CD4-positive, alpha-beta T cell treated with Interferon alpha-2 for 1 hour (primary cell): ENCODE results near the gene WASF2.
"Not testable (repeated sequence)": the region's sequence is repeated elsewhere in the genome, so short reads cannot be mapped to it uniquely, and the experiment has no call there.

ENCODE experiments used
- DNase-seq, 2 donors: peaks; one replicate each; pipeline ENCODE4 v3.0.0-alpha.2; 2020 to 2022

Gene WASF2

DNA sequence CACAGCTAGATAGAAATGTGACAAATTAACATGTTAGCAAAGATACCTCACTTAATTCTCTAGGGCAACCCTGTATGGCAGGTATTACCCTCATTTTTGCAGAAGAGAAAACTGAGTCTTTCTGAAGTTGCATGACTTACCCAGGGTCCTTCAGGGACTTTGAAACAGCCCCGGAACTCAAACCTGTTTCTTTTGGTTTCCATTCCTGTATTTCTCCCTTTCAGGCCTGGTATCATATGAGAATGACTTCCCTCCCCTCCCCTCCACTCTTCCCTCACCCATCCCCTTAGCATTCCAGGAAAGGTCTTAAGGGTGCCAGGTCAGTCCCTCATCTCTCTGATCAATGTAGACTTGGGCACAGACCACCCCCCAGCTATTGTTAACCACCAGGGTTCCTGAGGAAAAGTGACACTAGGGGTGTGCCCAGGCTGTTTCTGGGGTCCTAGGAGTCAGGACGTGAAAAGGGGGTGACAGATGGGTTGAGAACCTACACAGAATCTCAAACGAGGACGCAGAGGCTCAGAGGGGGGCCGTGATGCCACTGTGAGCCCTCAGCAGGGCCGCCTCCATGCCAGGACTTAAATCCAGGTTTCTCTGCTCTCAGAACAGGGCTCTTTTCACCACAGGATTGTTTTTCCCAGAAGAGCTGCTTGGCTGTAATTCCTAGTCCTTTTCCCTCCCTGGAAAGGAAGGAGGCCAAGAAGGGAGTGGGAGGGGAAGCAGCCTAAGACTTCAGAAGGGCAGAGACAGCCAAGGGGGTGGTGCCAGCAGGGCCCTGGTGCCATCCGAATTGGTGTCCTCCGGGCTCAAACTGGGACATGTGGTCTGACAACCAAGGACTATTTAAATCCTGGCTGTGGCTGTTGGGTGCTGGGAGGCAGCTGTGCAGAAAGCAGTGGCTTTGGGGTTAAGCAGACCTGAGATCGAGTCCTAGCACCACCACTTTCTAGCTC is 2.1 kb upstream of the WASF2 start:
- DNase-seq: no peak

DNA sequence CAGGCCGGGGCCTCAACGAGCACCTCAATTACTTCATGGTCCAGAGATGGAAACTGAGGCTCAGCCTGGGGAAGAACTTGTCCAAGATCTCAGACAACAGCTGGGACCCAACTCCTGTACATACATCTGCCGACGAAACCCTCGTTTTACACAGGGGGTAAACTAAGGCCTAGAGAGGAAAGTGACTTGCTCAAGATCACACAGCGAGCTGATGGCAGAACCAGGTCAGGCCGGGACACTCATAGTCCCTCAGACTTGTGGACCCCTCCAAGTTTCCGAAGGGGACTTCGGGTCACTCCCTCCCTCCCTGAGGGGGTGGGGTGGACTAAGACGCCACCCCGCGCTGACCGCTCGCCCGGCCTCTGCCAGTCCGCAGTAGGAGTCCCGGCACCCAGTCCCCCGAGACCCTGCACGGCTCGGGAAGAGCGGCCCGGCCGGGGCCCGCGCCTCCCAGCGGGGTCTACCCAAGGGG is 430 bp downstream of the WASF2 start:
- no peak for DNase-seq

DNA sequence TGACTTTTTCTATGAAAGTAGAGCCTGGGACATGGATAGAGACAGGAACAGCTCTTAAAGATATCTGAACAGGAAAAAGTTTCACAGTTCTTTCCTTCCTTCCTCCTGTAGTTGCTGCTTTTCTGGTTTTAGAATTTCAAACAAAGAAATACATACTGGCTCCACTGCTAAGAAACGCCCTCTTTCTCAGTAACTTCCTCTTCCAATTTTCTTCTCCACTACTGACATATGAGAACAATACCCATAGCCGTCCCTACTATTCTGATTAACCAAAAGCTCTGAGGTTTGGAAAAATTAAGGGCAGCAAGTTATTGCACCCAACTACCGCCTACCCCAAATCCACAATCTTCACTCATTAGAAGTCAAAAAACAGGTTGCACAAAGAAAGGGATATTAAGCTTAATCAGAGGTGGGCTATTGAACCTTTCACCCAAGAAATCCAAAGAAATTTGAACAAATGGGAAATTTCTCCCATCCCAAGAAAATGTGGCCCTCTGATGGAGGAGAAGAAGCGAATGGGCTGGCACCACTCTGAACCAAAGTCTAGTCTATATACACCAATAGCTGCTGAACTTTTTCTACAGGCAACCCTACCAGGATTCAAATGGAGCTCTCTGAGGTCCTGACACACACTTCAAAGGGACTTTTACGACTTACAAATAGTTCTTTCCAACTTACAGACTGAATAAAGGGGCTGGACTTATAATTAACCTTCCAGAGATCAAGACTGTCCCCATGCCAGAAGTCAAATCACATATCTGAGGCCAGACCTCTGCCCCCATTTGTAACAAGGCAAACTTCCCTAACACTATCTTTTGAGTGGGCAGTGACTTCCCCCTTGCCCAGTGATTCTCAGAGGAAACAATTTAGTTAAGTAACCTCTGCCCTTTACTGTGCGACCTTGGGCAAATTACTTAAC is 1.7 kb downstream of the WASF2 start:
- peak in 1 of 2 donors; percentile 34 for DNase-seq

DNA sequence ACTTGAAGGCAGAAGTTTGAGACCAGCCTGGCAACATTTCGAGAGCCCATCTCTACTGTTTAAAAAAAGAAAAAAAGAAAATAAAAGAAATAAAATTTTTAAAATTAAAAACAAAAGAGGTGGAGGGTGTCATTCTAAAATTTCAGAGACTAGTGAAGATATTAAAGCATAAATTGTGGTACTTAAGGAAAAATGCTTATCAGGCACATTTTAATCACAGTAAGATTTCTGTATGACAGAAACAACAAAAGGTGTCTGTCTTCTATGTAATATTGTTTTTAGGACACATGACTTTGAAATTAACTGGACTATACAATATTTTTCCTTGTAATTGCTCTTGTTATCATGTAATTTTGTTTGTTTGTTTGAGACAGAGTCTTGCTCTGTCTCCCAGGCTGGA is 4.6 kb downstream of the WASF2 start:
- DNase-seq: no peak

DNA sequence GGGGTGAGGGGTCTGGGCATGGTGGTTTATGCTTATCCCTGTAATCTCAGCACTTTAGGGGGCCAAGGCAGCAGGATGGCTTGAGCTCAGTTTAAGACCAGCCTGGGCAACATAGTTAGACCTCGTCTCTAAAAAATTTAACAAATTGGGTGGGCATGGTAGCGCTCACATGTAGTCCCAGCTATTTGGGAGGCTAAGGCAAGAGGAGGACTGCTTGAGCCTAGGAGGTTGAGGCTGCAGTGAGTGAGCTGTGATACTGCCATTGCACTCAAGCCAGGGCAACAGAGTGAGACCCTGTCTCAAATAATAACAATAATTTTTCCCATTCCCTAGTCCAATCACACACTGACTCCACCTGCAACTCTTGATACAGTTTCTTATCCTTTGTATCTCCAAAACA is 6.3 kb downstream of the WASF2 start:
- no peak for DNase-seq

DNA sequence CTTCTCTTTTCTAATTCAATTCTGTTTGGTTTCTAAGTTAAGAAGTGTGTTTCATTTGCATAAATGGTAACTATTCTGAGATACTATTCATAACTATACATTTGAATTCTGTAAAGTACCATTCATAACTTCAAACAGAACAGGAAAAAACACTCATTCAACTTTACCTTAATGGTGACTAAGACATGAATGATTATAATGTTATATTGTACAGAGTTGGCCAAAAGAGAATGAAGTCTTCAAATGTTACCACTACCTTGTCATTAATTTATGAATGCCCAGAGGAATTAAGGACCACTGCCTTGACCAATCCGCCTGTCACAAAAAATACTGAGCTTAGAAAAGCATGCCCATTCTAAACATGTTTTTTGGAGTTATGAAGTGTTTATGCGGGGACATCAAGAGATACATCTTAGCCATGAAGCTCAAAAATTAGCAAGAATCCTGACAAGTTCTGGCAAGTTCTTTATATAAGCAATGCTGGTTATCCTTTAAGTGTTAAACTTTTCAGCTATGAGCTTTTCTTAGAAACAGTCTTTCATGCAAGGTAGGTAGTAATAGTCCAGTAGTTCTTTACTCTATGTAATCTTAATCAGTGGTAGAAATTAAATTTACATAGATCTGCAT is 7.9 kb downstream of the WASF2 start:
- no peak for DNase-seq

DNA sequence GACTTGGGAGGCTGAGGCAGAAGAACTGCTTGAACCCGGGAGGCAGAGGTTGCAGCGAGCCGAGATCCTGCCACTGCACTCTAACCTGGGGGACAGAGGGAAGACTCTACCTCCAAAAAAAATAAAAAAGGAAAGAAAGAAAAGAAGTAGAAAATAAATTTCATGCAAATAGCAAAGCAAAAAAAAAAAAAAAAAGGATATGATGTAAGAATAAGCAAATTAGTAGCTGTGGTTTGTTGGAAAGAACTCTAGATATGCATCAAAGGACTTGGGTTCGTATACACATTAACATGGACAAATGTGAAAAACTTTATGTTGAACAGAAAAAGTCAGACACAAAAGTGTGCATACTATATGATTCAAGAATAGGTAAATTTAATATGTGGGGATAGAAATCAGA is 11.9 kb downstream of the WASF2 start:
- no peak for DNase-seq

DNA sequence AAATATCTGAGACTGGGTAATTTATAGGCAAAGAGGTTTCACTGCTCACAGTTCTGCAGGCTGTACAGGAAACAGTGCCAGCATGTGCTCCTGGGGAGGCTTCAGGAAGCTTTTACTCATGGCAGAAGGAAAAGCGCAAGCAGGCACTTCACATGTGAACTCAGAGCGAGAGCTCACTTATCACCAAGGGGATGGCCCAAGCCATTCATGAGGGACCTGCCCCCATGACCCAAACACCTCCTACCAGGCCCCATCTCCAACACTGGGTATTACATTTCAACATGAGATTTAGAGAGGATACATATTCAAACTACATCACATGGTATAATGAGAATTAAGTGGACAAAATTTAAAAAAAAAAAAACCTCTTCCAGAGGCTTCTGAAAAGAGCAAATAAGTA is 13.7 kb downstream of the WASF2 start:
- DNase-seq: no peak

DNA sequence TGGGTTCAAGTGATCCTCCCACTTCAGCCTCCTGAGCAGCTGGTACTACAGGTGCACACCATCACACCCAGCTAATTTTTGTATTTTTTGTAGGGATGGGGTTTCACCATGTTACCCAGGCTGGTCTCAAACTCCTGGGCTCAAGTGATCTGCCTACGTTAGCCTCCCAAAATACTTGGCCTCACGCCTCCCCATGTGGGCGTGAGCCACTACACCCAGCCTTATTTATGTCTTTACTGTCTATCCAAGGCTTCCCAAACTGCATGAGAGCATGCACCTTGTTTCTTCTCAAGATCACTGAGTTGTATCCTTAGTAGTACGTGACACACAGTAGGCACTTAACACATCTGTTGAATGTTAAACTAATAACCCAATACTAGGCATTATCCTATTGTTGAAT is 14.2 kb downstream of the WASF2 start:
- DNase-seq: no peak

DNA sequence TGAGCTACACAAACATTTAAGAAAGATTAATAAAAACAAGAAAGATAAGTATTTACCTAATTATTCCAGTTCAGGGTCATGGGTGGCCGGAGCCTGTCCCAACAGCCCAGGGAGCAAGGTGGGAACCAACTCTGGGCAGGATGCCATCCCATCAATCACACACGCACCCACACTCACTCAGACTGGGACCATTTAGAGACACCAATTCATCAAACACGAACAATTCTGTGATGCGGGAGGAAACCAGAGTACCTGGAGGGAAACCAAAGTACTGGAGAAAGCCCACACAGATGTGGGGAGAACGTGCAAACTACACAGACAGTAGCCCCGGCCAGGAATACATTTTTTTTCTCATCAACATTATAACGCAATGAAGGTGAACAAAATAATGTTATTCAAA is 16.2 kb downstream of the WASF2 start:
- DNase-seq: no peak

DNA sequence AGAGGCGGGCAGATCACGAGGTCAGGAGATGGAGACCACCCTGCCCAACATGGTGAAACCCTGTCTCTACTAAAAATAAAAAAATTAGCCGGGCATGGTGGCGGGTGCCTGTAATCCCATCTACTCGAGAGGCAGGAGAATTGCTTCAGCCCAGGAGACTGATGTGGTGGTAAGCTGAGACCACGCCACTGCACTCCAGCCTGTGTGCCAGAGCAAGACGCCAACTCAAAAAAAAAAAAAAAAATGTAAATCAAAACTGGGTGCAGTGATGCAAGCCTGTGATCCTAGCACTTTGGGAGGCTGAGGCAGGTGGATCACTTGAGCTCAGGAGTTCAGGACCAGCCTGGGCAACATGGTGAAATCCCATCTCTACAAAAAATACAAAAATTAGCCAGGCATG is 17.9 kb downstream of the WASF2 start:
- DNase-seq: not testable (repeated sequence)

DNA sequence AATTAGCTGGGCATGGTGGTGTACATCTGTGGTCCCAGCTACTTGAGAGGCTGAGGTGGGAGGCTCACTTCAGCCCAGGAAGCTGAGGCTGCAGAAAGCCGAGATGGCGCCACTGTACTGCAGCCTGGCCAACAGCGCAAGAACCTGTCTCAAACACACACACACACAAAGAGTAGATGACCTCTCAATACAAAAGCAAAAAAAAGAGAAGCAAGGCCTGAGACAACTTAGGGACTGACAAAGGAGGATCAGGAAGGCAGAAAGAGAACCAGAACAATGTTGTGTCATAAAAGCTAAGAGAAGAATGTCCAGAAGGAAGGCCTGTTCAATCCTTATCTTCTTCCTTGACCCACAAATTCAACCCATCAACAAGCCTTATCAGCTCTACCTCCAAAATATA is 18.5 kb downstream of the WASF2 start:
- no peak for DNase-seq

DNA sequence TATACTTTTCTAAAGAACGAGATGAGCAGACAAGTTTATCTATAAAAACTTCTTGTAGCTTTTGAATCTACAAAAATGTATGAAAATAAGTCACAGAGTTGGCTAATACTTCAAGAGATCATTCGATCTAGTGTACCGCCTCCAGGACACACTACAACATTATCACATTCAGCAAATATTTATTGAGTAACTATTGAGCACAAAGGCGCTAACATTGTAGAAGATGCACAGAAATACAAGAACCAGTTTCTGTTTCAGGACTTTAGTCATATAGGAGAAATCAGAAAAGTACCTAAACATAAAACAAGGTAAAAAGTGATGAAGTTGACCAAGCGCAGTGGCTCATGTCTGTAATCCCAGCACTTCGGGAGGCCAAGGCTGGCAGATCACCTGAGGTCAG is 20.6 kb downstream of the WASF2 start:
- DNase-seq: no peak

DNA sequence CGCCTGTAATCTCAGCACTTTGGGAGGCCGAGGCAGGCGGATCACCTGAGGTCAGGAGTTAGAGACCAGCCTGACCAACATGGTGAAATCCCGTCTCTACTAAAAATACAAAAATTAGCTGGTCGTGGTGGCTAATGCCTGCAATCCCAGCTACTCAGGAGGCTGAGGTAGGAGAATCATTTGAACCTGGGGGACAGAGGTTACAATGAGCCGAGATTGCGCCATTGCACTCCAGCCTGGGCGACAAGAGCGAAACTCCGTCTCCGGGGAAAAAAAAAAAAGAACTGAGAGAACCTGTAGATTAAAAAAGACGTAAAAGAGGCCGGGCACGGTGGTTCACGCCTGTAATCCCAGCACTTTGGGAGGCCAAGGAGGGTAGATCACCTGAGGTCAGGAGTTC is 21.6 kb downstream of the WASF2 start:
- not testable (repeated sequence) for DNase-seq

DNA sequence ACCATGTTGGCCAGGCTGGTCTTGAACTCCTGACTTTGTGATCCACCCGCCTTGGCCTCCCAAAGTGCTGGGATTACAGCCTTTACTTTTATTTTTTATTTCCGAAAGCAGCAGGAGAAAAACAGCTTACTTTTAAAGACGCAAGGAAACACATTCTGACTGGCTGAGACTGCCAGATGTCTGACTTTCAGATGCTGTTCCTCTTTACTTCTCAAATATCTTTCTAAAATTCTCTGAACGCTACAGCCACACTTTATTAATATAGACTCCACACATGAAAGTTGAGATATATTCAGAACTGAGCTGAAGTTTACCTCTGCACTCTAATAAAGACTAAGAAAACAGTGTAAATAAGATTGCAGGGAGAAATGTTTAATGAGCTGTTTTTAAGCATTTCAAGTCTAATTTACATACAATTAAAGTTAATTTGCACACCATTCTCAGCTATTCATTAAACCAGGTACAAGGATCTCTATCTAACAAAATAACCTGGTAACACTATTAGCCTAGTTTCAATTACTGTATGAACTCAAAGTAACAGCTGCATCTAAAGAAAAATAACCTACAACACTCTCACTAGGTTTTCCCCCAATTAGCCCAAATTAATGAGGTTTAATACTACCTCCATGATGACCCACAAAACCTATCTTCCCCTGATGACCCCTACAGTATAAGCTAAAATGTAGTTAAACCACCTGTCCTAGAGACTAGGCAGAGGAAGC is 24.9 kb downstream of the WASF2 start:
- DNase-seq: no peak

DNA sequence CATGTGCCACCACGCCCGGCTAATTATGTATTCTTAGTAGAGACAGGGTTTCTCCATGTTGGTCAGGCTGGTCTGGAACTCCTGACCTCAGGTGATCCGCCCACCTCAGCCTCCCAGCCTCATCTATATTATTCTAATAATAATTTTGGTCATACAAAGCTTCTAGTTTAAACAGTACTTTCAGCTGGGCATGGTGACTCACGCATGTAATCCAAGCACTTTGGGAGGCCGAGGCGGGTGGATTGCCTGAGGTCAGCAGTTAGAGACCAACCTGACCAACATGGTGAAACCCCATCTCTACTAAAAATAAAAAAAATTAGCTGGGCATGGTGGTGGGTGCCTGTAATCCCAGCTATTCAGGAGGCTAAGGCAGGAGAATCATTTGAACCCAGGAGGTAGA is 26.1 kb downstream of the WASF2 start:
- not testable (repeated sequence) for DNase-seq

DNA sequence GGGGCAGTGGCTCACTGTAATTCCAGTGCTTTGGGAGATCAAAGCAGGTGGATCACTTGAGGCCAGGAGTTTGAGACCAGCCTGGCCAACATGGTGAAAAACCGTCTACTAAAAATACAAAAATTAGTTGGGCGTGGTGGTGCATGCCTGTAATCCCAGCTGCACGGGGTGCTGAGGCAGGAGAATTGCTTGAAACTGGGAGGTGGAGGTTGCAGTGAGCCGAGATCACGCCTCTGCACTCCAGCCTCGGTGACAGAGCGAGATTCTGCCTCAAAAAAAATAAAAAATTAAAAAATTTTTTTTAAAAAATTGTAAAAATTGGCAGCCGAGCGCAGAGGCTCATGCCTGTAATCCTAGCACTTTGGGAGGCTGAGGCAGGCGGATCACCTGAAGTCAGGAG is 31.4 kb downstream of the WASF2 start:
- DNase-seq: not testable (repeated sequence)

DNA sequence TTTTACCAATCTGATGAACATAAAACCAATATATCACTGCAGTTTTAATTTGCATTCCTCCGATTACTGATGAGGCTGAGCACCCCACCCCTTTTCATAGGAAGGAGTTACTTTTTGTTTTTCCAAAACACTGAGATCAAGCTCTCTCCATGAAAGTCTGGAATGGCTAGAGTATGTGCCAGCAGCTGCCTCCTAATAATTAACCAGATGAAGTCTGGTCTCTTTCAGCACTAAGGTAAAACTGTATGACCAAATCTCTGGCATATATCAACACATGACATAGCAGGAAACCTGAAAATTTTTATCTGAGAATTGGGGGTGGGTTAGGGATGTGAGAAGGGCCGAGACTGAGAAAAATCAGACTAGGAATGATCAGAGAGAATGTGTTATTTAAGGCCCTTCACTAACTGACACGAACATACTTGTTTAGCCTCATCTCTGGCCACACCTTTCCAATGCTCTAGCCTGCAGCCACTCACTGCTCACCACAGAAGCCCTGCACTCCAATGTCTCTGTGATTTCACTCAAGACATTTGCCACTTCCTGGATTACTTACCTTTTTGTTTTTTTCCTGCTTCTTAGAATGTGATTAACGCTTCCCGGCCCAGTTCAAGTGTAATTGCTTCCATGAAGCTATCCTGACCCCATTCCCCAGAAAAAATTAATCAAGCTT is 34.7 kb downstream of the WASF2 start:
- peak in 1 of 2 donors; percentile 43 for DNase-seq

DNA sequence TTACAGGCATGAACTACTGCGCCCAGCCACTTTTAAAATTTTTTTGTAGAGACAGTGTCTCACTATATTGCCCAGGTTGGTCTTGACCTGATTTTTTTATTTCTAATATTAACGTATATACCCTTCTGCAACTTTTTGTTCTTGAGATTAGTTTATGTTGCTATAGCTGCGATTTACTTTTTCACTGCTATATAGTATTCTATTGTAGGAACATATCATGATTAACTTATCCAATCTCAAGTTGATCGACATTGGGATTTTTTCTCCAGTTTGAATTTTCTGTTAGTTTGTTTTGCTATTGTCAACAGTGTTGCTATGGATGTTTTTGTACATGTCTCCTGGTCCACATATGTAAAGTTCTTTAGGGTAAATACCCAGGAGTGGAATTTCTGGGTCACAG is 35.4 kb downstream of the WASF2 start:
- DNase-seq: no peak

DNA sequence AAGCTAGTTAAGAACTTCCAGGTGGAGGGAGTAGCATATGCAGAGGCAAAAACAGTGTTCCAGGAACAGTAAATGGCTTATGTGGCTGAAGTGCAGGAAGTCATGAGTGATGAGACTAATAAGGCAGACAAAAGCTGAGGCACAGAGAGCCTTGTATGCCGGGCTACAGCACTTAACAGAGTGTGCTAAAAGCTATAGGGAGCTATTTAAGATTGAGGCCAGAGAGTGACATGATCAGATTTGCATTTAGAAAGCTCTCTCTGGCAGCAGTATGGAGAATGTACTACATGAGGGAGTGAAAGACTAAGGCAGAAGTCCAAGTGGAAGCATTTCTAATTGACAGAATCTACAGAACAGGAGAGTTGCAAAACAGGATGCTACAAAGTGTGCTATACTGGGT is 38.6 kb downstream of the WASF2 start:
- DNase-seq: no peak

DNA sequence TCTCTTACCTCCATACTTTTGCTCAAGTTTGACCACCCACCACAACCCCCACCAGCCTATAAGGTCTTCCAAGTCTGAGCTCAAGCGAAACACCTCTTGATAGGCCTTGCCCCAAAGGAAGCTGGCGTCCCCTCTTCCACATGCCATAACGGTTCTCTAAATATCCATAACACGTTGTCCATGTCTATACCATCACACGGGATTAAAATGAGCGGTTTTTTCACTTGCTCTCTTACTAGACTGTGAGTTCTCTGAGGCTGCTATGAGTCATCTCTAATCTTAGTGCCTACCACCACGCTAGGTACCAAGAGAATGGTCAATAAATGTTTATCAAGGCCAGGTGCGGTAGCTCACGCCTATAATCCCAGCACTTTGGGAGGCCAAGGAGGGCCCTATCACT is 41.0 kb downstream of the WASF2 start:
- DNase-seq: no peak

DNA sequence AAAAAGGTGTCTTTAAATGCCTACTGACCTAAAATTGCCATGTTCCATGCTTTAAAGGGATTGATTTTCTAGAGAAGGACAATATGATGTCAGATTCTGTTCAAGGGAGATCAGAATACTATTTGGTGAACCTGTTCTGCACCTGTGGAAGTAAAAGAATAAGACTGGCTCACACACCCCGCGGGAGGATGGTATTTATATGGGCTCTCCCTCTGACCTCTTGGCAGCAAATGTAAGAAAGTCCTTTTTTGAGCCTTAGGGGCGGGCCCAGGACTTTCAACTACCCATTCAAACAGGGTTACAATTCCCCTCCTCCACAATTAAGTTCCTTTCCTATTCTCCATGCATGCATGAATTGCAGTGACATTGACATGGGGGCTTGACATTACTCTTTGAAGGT is 42.1 kb downstream of the WASF2 start:
- no peak for DNase-seq
